ENCODE measurements around the gene SLC35D2. TPM values are rescaled to one million over a fixed set of nuclear protein-coding genes. Genes with fewer than 3 reads are reported as not detected.
A peak's percentile ranks its signal among the peaks of the same experiment; 100 is the strongest.
"Not testable (repeated sequence)": the region's sequence is repeated elsewhere in the genome, so short reads cannot be mapped to it uniquely, and the experiment has no call there.

The SLC35D2 gene
- total RNA-seq, 4 donors from 2014 or later: 10.7 to 21.3 (median 13.3) TPM

- intact Hi-C loops (cut with DNase I; ENCODE audit: low total_unique reads): no loop called here
- H3K4me3 ChIP-seq (ENCODE audit: low read depth, poor library complexity, severe bottlenecking): no peak overlapping the region
- TF ChIP-seq CTCF (IDR thresholded peaks at IDR 0.05): no peak
- no peak for TF ChIP-seq POLR2A (IDR thresholded peaks at IDR 0.05)
- DNase-seq (ENCODE audit: low spot score in 2 of 2): peak in 1 of 2 donors; percentile 57
- WGBS, 2 donors: 82 to 85% methylated on average over 13 of the region's 13 CpGs
Observed at GRCh38 chr9:96376891-96377874, 6.3 kb downstream of the SLC35D2 start.

GRCh38 chr9:96375507-96375906 is 8.0 kb downstream of the SLC35D2 start:
- intact Hi-C loops (cut with DNase I; ENCODE audit: low total_unique reads); H3K4me3 ChIP-seq (ENCODE audit: low read depth, poor library complexity, severe bottlenecking): not testable (repeated sequence)
- WGBS, 2 donors: 92 to 95% methylated on average over 6 of the region's 6 CpGs
- DNase-seq (ENCODE audit: low spot score in 2 of 2): peak in 1 of 2 donors; percentile 45

- H3K4me3 ChIP-seq (ENCODE audit: low read depth, poor library complexity, severe bottlenecking): no peak overlapping the region
- DNase-seq (ENCODE audit: low spot score in 2 of 2): no peak
- intact Hi-C loops (cut with DNase I; ENCODE audit: low total_unique reads): no loop called here
- 94 to 96% methylated on average over 1 of the region's 1 CpG for WGBS, 2 donors
- TF ChIP-seq POLR2A (IDR thresholded peaks at IDR 0.05): no peak
- no peak for TF ChIP-seq CTCF (IDR thresholded peaks at IDR 0.05)
Observed at GRCh38 chr9:96367943-96368342, 15.6 kb downstream of the SLC35D2 start.

- intact Hi-C loops (cut with DNase I; ENCODE audit: low total_unique reads): no loop called here
- H3K4me3 ChIP-seq (ENCODE audit: low read depth, poor library complexity, severe bottlenecking): no peak overlapping the region
- no peak for TF ChIP-seq CTCF (IDR thresholded peaks at IDR 0.05)
- TF ChIP-seq POLR2A (IDR thresholded peaks at IDR 0.05): no peak
- 95 to 96% methylated on average over 9 of the region's 9 CpGs for WGBS, 2 donors
- peak in 1 of 2 donors; percentile 14 for DNase-seq (ENCODE audit: low spot score in 2 of 2)
Observed at GRCh38 chr9:96363175-96363967, 20.1 kb downstream of the SLC35D2 start.

- H3K4me3 ChIP-seq (ENCODE audit: low read depth, poor library complexity, severe bottlenecking); intact Hi-C loops (cut with DNase I; ENCODE audit: low total_unique reads): not testable (repeated sequence)
- WGBS, 2 donors: 94 to 97% methylated on average over 6 of the region's 6 CpGs
- DNase-seq (ENCODE audit: low spot score in 2 of 2): peak in 1 of 2 donors; percentile 59
Observed at GRCh38 chr9:96362119-96362518, 21.4 kb downstream of the SLC35D2 start.

GRCh38 chr9:96361668-96362067 is 21.8 kb downstream of the SLC35D2 start:
- WGBS, 2 donors: 94 to 98% methylated on average over 6 of the region's 6 CpGs
- TF ChIP-seq POLR2A (IDR thresholded peaks at IDR 0.05) (no peak), CTCF (IDR thresholded peaks at IDR 0.05) (no peak)
- H3K4me3 ChIP-seq (ENCODE audit: low read depth, poor library complexity, severe bottlenecking): no peak overlapping the region
- DNase-seq (ENCODE audit: low spot score in 2 of 2): peak in 1 of 2 donors; percentile 29
- intact Hi-C loops (cut with DNase I; ENCODE audit: low total_unique reads): no loop called here
